ENCODE measurements around the gene PLA2G2D. TPM values are rescaled to one million over a fixed set of nuclear protein-coding genes. Genes with fewer than 3 reads are reported as not detected.

Gene PLA2G2D
- total RNA-seq, 1 donor, result not detected

DNA sequence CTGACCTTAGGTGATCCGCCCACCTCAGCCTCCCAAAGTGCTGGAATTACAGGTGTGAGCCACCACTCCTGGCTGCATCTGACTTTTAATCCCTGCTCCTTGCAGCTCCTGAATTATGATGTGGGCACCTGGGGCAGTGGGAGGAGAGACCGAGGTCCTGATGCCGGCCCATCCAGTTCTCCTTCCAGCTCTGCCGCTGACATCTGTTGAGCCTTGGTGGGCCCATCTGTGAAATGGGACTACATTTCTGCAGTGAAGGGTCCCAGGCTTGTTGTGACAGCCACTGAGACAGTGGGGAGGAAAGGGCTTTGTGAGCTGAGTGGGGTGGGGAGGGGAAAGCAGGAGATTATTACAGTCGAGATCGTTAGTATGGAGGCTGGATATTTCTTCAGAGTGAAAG lies 31.6 kb upstream of the PLA2G2D start:
- no peak overlapping the region for H3K4me3 ChIP-seq (ENCODE audit: low read depth, low read length)
- TF ChIP-seq, protein P1, sequence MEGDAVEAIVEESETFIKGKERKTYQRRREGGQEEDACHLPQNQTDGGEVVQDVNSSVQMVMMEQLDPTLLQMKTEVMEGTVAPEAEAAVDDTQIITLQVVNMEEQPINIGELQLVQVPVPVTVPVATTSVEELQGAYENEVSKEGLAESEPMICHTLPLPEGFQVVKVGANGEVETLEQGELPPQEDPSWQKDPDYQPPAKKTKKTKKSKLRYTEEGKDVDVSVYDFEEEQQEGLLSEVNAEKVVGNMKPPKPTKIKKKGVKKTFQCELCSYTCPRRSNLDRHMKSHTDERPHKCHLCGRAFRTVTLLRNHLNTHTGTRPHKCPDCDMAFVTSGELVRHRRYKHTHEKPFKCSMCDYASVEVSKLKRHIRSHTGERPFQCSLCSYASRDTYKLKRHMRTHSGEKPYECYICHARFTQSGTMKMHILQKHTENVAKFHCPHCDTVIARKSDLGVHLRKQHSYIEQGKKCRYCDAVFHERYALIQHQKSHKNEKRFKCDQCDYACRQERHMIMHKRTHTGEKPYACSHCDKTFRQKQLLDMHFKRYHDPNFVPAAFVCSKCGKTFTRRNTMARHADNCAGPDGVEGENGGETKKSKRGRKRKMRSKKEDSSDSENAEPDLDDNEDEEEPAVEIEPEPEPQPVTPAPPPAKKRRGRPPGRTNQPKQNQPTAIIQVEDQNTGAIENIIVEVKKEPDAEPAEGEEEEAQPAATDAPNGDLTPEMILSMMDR (IDR thresholded peaks at IDR 0.05; ENCODE audit: insufficient read depth, low read depth, low read length), result no peak
- DNase-seq (ENCODE audit: low read depth), result no peak

DNA sequence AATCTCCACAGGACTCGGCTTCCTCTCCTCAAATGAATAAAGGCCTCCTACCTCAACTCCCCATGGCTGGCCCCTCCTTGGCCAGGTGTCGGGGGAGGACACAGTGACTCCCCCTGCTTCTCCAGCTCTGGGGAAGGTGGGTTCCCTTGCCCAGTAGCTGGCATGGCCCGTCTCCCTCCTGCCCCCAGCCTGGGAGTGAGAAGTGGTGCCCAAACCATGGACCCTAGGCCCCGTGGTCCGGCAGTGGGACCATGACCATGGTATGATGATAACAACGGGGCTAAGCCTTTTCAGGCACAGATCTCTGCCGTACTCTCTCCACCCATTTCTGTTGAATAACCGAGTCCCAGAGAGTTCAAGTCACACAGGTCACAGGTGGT lies 31.0 kb upstream of the PLA2G2D start:
- TF ChIP-seq, protein P1 (IDR thresholded peaks at IDR 0.05; ENCODE audit: insufficient read depth, low read depth, low read length), result no peak
- DNase-seq (ENCODE audit: low read depth), result no peak
- no peak overlapping the region for H3K4me3 ChIP-seq (ENCODE audit: low read depth, low read length)

DNA sequence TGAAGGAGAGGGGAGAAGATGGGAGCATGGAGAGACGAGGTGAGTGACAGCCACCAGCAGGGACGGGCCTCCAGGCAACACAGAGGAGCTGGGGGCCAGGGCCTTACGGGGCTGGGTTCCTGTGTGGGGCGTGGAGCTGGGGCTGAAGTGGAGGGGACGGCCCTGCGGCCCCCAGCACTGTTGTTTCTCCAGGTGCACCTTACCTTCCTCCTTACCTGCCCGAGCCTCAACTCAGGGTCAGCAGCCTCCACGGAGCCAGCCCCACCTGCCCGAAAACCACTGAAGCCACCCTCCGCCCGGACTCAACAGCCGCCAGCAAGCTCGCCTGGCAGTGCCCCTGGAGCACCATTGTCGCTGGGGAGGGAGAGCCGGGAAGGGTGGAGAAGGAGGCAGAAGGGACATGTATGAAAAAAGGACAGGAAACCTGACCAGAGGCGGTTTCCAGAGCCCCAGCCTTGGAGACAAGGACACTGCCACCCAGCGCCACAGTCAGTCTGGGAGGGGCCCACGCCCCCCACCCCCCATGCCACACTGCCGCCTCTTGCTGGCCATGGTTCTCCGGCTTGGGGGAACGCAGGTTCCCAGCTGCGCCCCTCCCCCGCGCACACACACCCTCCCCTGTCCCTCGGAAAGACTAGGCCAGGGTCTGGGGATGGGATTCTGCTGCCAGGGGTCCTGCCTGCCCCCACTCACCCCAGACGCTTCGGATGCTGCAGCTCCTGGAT lies 30.4 kb upstream of the PLA2G2D start:
- DNase-seq (ENCODE audit: low read depth), result no peak
- TF ChIP-seq, protein P1 (IDR thresholded peaks at IDR 0.05; ENCODE audit: insufficient read depth, low read depth, low read length), result no peak
- no peak overlapping the region for H3K4me3 ChIP-seq (ENCODE audit: low read depth, low read length)

DNA sequence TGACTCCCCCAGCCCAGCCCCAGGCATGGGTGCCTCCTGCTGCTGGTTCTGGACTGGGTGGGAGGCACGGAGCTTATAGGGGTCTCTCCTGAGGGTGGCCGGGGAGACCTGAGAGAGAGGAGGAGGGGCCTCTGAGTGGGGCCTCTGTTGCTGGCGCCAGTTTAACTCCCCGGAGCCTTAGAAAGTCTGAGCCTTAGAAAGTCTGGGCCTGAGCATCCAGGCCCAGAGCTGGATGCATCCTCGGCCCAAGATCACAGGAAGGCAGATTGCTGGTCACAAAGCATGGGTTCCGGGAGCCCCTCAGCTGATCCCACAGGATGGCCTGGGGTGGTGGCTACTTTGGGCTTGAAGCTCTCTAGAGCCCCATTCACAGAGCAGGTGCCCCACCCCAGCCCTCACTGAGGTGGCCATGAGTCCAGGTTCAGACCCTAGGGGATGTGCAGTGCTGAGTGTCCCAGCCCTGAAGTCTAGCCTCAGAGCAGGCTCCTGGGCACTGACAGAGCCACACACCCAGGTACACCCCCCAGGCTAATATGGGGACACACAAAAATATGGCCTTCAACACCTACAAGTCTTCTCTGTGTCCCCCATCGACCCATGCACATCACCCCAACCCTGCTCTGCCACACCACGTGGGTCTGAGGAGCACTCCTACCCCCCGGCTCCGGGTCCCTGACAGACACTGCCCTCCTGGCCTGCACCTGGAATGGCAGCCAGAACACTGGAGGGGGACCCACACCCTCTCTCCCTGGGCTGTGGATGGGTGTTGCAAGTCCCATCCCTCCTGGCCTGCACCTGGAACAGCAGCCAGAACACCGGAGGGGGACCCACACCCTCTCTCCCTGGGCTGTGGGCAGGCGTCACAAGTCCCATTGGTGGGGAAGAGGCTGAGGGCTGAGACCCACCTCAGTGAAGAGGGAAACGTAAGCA lies 29.5 kb upstream of the PLA2G2D start:
- TF ChIP-seq, protein P1 (IDR thresholded peaks at IDR 0.05; ENCODE audit: insufficient read depth, low read depth, low read length), result no peak
- no peak for DNase-seq (ENCODE audit: low read depth)
- no peak overlapping the region for H3K4me3 ChIP-seq (ENCODE audit: low read depth, low read length)

DNA sequence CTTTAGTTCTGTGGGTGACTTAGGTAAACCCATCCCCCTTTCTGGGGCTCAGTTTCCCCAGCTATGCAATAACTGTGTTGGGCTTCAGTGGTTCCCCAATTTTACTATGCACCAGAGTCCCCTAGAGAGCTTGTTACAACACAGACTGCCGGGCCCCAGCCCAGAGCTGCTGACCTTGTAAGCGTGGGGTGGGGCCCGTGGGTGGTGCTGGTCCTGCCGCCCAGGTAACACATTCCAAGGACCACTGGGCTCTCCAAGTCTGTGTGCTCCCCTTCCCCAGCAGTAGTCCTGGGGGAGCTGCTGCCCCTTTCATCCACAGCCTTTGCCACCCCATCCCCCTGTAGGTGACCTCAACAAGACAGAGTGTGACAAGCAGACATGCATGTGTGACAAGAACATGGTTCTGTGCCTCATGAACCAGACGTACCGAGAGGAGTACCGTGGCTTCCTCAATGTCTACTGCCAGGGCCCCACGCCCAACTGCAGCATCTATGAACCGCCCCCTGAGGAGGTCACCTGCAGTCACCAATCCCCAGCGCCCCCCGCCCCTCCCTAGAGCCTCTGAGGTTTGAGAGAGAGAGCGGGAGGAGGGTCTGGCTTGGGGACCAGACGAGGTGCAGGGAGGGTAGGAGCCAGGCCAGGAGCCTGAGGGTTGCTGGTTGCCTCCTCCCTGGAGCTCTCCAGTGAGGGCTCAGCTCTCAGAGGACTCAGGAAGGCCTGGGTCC lies 28.7 kb upstream of the PLA2G2D start:
- TF ChIP-seq, protein P1 (IDR thresholded peaks at IDR 0.05; ENCODE audit: insufficient read depth, low read depth, low read length), result no peak
- DNase-seq (ENCODE audit: low read depth), result no peak
- H3K4me3 ChIP-seq (ENCODE audit: low read depth, low read length), result no peak overlapping the region

DNA sequence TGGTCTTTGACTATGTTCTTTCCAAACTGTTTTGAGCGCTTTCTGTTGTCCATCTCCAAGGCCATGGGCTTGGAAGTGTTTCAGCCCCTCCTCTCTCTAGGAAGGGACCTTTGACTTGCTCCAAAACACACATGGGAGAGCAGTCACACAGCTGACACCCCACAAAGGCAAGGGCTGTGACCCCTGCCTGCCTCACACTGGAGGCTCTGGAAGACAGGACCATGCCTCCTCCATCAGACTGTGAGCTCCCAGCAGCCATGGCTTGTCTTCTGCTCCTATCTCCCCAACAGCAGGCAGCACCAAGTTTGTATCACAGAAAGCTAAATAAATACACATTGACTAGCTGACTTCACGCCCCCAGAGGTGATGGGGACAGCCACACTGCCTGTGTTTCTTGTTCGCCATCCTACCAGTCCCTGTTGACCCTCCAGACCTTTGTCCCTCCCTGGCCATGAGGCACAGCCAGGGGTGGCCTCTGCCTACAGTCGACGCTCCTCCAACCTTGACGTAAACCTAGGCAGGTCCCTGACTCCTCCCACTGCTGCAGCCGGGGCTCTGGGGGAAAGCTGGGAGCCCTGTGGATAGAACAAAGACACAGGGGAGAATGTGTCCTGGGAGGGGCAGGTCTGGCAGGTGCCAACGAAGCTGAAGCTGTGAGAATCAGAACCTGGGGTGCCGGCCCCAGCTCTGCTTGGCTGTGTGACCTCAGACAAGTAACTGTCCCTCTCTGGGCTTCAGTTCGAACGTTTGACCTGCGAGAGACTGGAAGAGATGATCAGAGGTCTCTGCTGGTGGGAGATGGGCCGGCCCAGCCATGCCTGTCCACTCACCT lies 24.6 kb upstream of the PLA2G2D start:
- no peak for DNase-seq (ENCODE audit: low read depth)
- H3K4me3 ChIP-seq (ENCODE audit: low read depth, low read length), result no peak overlapping the region
- TF ChIP-seq, protein P1 (IDR thresholded peaks at IDR 0.05; ENCODE audit: insufficient read depth, low read depth, low read length), result no peak

Data from fibroblast of villous mesenchyme (primary cell).